ENCODE measurements around the gene RBM47.

The RBM47 gene

DNA sequence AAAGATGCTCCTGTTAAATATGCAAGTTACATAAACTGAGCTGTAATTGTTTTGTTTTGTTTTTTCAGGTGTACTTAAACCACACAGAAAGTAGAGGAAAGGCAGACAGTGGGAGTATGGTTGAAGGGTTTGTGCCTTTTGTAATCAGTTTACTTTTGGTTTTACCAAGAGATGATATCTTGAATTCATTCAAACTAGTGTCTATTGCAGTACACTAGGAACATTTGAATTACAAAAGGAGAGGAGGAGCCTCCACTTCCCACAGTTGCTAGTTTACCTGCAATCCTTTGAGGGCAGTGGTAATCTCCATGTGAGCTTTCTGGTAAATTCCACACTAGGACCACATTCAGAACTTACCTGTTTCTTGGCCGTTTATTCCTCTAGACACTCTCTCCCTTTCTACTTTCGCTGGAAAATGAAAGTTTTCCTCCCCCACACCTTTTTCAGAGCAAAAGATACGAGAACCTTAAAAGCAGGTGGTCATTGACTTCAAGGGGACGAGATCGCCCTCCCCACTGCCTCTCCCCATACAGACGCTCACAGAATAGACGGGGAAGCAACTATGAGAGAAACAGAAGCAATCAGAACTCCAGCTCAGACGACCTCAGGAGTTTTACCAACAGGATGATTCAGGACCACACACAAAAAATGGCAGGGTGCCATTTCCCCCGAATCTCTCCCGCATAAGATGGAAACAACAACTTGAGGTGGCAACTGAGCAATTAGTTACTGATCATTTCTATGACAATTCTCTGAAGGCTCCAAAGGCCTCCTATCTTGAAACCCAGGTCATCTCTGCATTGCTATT lies 3.3 kb downstream of the RBM47 start:
- no peak for DNase-seq (ENCODE audit: low spot score)

DNA sequence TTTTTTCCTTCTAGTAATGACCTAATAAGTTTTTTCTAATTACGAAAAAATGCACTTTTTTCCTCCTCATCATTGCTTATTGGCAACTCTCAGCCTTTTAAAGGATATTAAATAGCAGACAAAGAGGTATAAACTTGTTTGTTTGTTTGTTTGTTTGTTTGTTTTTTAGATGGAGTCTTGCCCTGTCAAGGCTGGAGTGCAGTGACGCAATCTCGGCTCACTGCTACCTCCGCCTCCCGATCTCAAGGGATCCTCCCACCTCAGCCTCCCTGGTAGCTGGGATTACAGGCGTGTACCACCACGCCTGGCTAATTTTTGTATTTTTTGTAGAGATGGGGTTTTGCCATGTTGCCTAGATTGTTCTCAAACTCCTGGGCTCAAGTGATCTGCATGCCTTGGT lies 6.0 kb downstream of the RBM47 start:
- DNase-seq (ENCODE audit: low spot score) = no peak

DNA sequence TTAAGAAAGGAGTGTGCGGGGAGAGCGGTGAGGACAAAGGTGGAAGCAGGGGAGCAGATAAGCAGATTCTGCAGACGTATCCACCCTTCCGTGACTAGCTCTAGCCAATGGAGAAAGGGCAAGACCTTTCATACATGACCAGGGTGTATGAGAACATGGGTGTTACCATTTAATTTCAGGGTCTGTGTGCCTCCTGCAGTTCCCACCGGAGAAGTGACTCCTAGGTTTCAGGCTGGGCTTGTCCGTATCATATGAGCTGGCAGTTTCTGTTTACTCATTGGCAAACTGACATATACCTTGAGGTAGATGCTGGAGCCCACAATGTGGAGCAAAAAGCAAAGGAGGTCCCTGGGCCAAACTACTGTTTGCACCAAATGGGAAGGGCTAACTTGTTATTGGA lies 6.8 kb downstream of the RBM47 start:
- no peak for DNase-seq (ENCODE audit: low spot score)

DNA sequence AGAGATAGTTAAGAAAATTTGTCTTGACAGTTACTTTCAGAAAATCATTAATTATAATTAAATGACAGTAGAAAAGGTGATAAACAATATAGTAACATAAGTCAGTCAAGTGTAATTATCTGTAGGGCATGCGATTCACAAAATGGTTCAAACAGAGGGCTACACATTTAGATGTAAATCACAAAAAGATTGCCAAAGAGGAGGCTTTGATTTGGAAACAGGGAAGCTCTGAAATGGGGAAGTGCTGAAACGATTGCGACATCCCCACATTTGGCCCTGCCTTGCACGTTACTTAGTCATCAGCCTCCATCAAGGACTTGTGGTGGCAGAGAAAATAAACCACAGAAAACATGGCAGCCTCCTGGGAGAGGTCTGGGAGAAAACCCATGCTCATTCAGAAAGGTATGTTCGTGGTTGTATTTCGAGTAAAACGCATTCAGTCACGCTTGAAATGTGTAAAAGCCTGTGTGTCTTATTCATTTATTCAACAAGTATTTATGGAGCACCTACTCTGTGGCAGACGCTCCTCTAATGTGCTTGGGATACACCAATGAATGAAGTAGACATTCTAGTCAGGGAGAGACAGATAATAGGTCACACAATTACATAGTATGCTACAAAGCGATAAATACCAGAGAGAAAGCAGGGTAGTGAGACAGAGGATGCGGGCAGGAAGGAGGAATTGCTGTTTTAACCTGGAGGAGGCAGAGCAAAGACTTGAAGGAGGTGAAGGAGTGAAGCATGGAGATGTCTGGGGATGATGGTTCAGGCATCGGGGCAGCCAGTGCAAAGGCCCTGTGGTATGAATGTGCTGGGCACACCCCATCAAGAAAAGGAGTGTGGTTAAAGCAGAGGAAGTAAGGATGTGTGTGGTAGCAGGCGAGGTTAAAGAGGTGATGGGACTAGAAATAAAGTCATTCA lies 7.8 kb downstream of the RBM47 start:
- no peak for DNase-seq (ENCODE audit: low spot score)

DNA sequence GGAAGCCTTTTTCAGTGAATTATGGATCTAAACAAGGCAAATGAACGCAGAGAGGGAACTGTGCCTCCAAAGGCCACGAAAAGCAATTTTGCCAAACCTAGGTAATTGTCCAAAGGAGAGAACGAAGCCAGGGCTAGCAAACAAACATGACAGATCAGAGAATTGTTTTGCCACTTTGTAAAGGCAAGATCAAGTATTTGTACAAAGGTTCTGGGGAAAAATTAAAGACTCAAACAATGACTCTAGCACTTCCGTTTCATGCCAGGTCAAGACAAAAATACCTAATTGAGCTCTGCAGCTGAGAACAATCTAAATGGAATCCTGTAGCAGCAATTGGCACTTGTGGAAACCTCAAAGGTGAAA lies 8.5 kb downstream of the RBM47 start:
- no peak for DNase-seq (ENCODE audit: low spot score)

DNA sequence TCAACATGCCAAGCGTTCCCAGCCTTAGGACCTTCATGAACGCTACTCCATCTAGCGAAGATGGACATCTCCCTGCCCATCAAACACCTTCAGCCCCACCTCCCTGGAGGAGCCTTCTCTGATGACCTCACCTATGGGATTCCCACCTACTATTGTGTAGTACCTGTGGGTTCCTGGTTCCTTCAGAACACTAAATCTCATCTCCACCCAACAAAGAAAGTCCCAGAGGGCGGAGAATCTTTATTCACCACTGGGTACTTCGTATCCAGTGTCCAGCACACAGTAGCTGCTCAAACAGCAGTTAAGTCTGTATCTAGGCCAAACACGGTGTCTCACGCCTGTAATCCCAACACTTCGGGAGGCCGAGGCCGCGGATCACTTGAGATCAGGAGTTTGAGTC lies 10.1 kb downstream of the RBM47 start:
- no peak for DNase-seq (ENCODE audit: low spot score)

DNA sequence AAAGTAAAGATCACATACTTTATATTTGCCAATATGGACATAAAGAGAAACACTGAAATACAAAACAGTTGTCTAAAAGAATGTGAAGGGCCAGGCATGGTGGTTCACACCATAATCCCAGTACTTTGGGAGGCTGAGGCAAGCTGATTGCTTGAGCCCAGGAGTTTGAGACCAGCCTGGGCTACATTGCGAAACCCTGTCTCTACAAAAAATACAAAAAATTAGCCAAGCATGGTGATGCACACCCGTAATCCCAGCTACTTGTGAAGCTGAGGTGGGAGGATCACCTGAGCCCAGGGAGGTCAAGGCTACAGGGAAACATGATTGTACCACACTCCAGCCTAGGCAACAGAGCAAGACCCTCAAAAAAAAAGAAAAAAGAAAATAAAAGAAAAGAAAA lies 11.8 kb downstream of the RBM47 start:
- DNase-seq (ENCODE audit: low spot score) = no peak

DNA sequence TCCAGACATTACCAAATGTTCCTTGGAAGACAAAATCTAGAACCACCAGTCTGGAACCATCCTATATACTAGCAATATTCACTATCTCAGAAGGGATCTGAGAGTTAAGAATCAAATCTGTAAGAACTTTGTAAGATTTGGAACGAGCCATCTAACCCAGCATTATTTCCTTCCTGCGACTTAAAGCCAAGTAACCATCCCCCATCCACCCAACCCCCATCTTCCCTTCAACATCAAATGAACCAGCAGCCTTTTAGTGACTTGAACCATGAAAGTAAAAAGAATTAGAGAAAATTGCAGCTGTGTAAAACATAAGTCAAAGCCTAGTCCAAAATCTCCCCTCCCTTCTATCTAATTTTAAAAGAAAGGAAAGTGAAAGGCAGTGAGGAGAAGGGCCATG lies 15.6 kb downstream of the RBM47 start:
- no peak for DNase-seq (ENCODE audit: low spot score)

DNA sequence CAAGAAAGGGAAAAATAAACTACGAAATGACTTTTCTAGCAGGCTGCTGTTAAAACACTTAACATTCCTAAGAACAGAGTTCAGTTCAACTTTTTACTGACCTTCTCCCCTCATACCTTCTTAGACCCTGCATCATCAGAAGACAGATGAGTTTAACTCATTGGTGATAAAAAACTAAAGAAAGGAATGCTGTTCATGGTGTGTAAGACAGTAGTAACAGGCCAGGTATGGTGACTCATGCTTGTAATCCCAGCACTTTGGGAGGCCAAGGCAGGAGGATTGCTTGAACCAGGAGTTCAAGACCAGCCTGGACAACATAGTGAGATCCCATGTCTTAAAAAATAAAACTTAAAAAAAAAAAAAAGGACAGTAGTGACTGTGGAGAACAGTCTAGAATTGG lies 16.2 kb downstream of the RBM47 start:
- DNase-seq (ENCODE audit: low spot score) = no peak

DNA sequence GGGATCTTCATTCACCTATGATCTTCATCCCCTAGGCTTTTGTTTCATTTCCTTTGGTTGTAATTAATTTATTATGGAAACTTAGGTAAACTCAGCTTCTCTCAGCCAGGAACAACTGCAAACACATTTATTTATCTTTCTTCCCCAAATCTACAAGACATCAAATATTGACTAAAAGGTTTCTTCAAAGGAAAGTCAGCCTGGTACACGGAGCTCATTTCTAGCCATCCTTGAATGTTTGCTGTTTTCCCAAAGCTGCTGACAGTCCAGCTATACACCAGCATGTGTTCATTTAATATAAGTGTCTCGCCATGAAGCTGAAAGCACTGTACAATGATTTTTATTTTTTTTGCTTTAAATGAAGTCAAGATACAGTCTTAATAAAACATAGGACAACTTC lies 16.8 kb downstream of the RBM47 start:
- DNase-seq (ENCODE audit: low spot score) = no peak

DNA sequence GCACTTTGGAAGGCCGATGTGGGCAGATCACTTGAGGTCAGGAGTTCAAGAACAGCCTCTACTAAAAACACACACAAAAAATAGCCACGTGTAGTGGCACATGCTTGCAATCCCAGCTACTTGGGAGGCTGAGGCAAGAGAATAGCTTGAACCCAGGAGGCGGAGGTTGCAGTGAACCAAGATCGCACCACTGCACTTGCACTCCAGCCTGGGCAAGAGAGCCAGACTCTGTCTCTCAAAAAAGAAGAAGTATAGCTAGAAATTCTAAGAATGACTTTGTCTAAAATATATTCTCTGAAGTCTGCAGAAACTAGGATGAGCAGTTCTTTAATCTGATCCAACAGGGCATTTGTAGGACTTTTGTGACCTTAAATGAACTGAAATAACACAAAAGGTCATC lies 17.4 kb downstream of the RBM47 start:
- no peak for DNase-seq (ENCODE audit: low spot score)

DNA sequence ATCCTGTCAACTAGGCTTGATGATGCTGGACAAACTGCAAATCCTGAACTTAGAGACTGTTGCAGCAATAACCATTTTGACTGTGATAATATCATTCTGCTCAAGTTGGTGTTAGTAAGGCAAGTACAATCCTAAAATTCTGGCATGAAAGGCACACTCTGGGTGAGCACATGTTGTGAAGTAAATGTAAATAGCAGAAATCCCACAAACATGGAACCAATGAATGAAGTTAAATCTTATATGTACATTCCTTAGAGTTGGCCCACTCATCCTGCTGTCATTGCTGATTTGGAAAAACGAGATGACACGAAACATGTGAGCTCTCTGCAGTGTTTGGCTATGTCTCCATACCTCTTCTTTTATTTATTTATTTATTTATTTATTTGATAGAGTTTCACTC lies 21.0 kb downstream of the RBM47 start:
- DNase-seq (ENCODE audit: low spot score) = peak; percentile 36

DNA sequence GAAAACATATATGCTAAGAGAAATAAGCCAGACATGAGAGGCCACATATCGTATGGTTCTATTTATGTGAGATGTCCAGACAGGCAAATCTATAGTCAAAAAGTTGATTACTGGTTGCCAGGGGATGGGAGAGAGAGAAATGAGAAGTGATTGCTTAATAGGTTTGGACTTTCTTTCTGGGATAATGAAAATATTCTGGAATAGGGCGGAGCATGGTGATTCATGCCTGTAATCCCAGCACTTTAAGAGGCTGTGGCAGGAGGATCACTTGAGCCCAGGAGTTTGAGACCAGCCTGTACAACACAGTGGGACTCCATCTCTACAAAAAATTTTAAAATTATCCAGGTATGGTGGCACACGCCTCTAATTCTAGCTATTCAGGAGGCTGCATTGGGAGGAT lies 22.4 kb downstream of the RBM47 start:
- DNase-seq (ENCODE audit: low spot score) = no peak

DNA sequence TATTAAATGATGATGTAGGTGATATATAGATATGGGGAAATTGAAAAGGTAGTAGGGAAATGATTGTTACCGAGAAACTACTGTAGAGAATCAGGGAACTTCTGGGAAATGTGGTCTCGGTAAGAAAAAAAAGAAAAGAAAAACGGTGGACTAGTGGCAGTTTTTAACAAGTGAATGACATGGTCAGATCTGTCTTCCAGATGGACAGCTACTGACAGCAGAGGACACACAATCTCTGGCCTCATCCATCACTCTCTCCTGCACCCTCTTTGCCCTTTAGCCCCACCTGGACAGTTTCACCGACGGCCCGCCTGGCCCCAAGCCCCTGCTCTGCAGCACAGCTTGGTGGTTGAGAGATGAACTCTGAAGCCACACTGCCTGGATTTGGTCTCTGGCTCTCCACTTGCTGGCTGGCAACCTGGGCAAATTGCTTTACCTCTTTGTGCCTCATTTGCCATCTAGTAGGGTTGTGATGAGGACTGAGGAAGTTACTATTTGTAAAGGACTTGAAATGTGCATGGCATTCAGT lies 23.4 kb downstream of the RBM47 start:
- no peak for DNase-seq (ENCODE audit: low spot score)

DNA sequence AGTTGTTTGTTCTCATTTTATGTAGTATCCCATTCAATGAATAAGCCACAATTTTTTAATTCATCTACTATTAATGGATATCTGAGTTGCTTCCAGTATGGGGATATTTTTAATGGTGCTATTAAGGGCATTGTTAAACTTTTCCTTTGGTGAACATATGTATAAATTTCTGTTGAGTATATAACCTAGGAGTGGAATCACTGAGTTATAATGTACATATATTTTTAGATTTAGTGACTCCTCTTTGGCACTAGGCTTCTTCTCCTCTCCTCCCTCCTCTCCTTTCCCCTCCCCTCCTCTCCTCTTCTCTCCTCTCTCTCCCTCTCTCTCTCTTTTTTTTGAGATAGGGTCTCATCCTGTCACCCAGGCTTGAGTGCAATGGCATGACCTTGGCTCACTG lies 26.4 kb downstream of the RBM47 start:
- no peak for DNase-seq (ENCODE audit: low spot score)

DNA sequence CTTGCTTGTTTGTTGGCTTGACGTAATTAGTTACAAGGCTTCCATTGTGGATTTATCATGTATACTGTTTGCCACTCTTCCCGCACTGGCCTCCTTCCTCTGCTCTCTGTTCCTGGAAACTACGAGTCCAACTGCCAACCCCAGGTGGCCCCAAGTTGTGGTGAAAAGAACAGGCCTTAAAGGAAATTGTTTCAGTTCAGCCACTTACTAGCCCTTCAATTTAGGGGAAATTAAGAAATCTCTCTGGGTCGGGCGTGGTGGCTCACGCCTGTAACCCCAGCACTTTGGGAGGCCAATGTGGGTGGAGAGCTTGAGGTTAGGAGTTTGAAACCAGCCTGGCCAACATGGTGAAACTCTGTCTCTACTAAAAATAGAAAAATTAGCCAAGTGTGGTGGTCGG lies 28.0 kb downstream of the RBM47 start:
- no peak for DNase-seq (ENCODE audit: low spot score)

DNA sequence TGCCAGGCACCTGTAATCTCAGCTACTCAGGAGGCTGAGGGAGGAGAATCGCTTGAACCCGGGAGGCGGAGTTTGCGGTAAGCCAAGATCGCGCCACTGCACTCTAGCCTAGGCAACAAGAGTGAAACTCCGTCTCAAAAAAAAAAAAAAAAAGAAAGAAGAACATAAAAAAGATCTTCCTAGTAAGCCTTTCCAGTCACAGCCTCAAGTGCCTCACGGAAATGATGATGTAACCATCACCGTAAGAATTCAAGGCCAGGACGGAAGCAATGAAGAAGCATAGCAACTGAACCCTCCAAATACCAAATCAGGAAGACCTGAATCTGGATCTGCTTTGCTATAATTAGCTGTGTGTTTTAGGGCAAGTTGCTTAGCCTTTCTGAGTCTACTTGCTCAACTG lies 28.8 kb downstream of the RBM47 start:
- DNase-seq (ENCODE audit: low spot score) = no peak

DNA sequence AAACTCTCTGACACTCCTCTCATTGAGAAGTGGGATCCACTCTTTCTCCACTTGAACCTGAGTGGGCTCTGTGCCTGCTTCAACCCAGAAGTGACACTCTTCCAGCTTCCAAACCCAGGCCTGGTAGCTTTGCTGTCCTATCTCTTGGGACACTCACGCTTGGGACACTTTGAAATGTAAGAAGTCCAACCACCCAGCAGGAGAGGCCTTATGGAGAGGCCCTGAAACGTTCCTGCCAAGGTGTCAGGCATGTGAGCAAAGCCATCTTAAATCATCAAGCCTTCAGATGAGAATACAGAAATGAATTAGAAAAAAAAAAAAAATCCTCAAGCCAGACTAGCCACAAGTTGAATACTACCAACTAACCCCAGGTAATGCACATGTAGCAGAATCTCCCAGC lies 30.2 kb downstream of the RBM47 start:
- DNase-seq (ENCODE audit: low spot score) = no peak

DNA sequence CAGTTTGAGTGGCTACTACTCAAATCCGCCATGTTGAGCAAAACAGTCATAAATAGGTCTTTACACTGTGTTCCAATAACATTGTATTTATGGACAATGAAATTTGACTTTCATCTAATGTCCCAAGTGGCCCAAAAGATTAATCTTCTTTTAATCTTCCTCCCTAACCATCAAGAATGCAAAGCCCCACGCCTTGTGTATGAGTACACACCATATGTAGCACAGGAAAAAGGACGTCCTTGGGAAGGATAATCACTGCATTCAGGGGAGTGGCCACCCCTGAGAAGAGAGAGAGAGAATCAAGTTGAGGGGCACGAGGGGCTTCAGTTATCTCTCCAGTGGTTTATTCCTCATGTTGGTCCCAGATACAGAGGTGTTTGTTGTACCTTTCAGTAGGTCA lies 33.1 kb downstream of the RBM47 start:
- DNase-seq (ENCODE audit: low spot score) = no peak

DNA sequence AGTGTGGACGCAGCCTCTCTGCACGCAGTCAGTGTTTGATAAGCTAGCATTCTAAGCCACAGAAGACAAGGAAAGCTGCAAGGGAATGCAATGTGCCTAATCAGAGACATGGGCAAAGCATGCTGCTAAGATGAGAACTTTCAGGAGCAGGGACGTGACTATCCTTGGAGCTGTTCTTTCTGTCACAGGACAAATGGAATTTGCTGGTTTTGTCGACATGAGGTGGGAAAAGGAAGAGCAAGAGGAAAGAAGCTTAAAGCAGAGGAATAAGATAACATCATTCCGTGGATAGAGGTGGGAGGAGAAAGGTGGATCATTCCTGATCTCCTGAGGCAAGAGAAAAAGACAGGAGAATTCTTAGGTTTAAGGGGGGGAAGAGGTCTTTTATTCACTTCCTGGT lies 33.7 kb downstream of the RBM47 start:
- DNase-seq (ENCODE audit: low spot score) = no peak

DNA sequence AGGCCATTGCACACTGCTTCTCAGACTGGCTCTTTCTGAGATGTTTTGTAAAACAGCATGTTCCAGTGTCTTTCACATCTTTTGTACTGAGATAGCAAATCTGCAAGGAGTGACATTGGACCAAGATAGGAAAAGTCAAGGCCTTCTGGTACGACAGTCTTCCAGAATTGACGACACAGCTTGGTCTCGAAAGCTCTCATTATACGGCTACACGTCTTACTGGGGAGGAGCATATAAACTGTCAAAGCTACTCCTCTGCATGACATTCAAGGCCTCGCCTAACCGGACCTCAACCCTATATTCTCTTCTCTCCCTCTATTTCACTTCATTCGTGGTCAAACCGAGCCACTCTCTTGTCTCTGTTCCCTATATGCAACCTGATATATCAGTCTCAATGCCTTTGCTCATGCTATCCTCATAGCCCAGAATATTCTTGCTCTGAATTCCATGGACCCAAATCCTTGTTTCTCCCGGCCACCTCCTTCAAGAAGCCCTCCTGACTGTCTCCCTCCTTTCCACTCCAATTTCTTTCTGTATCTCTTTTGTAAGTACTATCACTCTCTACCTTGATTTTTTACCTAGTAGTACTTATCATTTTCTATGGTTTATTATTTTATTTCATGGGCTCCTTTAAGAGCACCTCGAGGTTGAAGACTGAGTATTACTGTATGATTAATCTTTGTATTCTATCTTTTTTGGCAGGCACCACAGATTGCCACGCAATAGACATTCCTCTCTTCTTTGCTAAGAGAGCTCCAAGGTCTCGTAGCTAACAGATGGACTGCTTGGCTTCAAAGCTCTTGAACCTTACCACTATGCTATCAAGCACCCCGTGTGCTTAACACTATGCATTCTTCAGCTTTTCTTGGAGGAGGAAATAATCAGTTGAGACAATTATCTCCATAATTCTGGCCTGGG lies 35.1 kb downstream of the RBM47 start:
- no peak for DNase-seq (ENCODE audit: low spot score)

DNA sequence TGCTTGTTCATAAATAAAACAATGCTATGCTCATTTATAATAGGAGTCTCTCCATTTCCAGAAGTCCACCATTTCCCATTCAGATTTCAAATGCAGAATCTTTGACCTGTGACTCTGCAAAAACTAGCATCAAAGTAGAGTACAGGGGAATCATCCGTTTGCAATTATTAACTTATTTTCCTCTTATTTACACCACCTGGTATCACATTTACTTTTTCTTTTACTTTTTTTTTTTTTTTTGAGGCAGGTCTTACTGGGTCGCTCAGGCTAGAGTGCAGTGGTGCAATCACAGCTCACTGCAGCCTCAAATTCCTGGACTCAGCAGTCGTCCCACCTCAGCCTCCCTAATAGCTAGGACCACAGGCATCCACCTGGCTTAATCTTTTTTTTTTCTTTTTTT lies 37.6 kb downstream of the RBM47 start:
- DNase-seq (ENCODE audit: low spot score) = no peak

Data from SK-N-DZ (cell line).